Raji (cell line): ENCODE data around the gene PDK3.

Source experiments
- POLR2A ChIP-seq: IDR thresholded peaks from 2 replicates; pipeline ENCODE4 v1.6.1; 2011; ENCODE audit warnings: low read depth, low read length, control low read depth; ENCODE audit not compliant: insufficient read depth

The PDK3 gene

DNA sequence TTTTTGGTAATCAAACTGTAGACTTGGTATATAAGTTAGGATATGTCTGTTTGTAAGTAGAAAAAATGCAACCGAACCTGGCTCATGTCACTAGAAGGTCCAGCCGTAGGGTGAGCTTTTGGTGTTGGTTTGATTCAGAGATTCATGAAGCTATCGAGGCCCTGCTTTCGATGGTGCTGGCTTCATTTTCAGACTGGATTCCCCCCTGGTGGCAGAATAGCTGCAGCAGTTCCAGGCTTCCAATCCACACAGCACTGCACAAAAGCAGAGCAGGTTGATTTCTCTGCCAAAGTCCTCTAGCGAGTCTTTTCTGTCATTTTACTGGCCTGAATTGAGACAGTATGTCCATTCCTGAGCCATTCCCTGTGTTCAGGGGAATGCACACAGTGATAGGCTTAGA is 33.1 kb downstream of the PDK3 start:
- TF ChIP-seq POLR2A, result no peak

DNA sequence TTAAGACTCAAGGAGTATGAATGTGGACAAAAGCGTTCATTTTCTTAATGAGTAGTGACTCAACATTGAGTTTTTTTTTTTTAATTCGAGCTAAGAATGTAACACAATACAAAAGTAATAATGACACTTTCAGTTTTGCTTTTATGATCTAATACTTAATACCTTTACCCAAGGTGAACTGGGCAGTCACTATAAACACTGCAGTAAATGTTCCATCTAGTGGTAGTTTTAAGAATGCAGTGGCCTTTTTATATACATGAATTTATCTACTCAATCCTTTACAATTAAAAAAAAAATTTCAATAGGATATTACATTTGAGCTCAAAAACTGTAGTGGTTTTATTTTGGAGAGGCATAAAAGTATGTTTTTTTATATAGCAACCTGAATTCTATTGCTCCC is 33.9 kb downstream of the PDK3 start:
- TF ChIP-seq POLR2A, result no peak

DNA sequence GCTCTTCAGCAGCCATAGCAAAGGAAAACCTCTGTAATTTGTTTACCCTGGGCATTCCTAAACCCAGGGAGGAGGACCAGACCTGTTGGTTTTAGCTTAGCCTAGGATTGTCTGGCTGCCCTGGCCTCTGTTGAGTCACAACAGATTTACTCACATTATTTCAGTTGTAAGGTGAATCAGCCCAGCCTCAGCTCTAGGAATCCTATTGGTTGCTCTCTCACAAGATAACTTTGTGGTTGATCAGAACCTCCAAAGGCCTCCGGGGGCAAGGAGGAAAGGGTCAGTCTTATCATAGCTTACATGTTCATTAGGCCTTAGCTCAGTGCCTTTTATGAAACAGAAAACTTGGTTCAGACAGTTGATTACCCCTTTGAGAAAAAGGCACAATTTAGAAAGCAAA is 41.0 kb downstream of the PDK3 start:
- no peak for TF ChIP-seq POLR2A

- no peak for TF ChIP-seq POLR2A
Observed at GRCh38 chrX:24508375-24508774, 43.3 kb downstream of the PDK3 start.

DNA sequence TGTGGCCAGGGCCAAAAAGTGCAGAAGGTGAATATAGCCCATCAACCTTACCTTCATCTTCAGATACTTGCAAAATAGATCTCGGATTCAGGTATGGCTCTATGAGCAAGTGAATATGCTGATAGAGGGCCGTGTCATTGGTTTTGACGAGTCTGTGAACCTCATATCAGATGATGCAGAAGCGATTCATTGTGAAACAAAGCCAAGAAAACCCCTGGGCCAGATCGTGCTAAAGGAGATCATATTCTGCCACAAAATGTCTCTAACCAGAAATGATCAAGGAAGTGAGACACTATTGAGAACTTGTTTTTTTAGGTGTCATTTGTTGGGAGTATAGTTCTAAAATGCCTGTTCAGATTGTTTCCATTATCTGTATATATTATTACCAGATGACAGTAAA is 48.3 kb downstream of the PDK3 start:
- no peak for TF ChIP-seq POLR2A

DNA sequence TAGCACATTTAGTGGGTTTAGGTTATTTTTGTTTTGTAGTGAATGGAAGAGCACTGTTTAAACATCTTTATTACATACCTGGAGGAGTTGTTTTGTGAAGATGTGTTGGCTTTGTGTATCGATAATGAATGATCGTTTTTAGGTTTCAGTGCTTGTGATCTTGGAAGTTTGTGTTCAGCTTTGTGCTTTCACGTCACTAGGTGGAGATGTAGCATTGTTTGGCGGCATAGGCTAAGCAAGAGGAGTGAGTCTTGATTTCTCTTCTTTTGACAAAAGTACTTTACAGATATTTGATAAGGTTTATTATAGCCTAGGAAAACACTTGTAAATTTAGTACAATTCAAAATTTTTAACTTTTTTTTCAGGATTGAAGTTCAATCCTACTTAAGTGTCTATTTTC is 50.4 kb downstream of the PDK3 start:
- no peak for TF ChIP-seq POLR2A

- TF ChIP-seq POLR2A, result no peak
Observed at GRCh38 chrX:24520472-24520871, 55.4 kb downstream of the PDK3 start.

GRCh38 chrX:24525455-24525854 is 60.4 kb downstream of the PDK3 start:
- no peak for TF ChIP-seq POLR2A

DNA sequence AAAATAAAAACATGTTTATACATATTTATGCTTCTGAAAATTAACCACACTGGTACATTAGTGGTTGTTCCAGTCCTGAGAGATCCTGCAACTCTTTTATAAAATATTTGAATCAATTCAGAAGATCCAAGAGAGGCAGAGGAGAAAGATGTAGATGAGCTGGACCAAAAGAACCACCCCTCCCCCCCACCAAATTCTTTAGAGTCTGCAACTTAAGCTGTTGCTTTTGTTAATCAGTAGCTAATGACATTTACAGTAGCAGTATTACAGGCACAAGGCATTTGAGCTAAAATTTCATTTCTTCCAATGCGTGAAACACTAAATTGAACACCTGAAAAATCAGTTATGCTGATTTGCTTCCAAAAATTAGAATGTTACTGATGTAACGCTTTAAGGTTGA is 61.5 kb downstream of the PDK3 start:
- TF ChIP-seq POLR2A, result no peak

GRCh38 chrX:24528605-24529004 is 63.5 kb downstream of the PDK3 start:
- TF ChIP-seq POLR2A, result no peak

DNA sequence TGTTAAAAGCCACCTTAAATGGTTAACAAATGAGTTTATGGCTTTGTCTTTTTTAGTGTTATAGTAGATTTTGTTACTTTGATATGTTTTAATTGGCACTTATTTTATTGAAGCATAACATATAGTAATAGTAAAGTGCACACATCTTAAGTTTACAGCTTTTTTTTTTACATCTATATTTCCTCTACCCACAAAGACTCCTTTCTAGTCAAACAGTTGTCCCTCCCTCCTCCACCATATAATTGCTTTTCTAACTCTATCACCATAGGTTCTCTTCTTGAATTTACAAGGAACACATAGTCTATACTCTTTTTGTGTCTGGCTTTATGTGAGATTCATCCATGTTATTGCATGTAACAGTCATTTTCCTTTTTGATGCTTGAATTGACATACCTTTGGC is 71.5 kb downstream of the PDK3 start:
- no peak for TF ChIP-seq POLR2A

DNA sequence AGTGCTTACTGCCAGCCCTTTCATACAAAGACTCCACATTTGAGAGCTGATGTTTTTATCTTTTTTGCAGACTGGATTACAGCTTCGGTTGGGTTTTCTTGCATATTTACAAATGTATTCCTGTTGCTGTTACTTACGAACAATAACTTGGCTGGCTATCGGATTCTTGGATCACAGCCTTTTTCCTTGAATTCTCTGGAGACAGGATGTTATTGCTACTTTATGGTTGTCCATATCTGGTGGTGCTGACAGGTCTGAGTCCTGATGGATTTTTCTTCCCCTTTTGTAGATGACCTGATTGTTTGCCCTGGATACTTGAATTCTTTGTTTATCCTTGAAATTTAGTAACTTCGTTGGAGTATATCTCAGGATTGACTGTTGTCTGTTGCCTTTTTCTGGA is 77.7 kb downstream of the PDK3 start:
- no peak for TF ChIP-seq POLR2A

- no peak for TF ChIP-seq POLR2A
Observed at GRCh38 chrX:24547961-24548360, 82.9 kb downstream of the PDK3 start.

- TF ChIP-seq POLR2A, result no peak
Observed at GRCh38 chrX:24550166-24550565, 85.1 kb downstream of the PDK3 start.

- TF ChIP-seq POLR2A, result no peak
Observed at GRCh38 chrX:24553011-24553410, 87.9 kb downstream of the PDK3 start.

DNA sequence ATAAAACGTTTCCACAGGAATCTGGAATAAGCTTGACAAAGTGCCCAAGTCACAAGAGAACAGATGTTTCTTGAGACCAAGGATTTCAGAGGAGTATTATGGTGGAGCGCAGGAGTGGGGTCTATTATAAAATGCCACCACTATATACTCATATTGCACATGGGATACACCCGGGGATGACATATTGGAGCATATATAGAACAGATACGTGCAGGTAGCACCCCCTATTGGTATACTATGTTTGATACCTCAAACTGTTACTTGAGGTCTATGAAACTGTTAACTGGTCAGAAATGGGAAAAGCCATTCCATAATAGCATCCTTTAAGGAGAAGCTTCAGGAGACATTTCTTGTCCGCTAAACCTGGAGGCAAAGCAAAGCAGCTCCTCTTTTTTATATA is 96.0 kb downstream of the PDK3 start:
- no peak for TF ChIP-seq POLR2A

GRCh38 chrX:24563291-24564010 is 98.4 kb downstream of the PDK3 start:
- TF ChIP-seq POLR2A, result no peak
